ENCODE measurements around the gene C1QTNF1.
"Not testable (repeated sequence)": the region's sequence is repeated elsewhere in the genome, so short reads cannot be mapped to it uniquely, and the experiment has no call there.

C1QTNF1 gene

GRCh38 chr17:79026376-79027273, 2.7 kb downstream of the C1QTNF1 start:
- DNase-seq = no peak

GRCh38 chr17:79027274-79027924, 3.4 kb downstream of the C1QTNF1 start:
- no peak for DNase-seq

GRCh38 chr17:79027925-79028491, 4.0 kb downstream of the C1QTNF1 start:
- no peak for DNase-seq

- DNase-seq = no peak
Measured at GRCh38 chr17:79028496-79029326, 4.7 kb downstream of the C1QTNF1 start.

GRCh38 chr17:79029327-79030009, 5.5 kb downstream of the C1QTNF1 start:
- DNase-seq = no peak

GRCh38 chr17:79030636-79031035, 6.7 kb downstream of the C1QTNF1 start:
- not testable (repeated sequence) for DNase-seq

GRCh38 chr17:79031996-79032875, 8.3 kb downstream of the C1QTNF1 start:
- DNase-seq = no peak

- DNase-seq = no peak
Measured at GRCh38 chr17:79033046-79033616, 9.2 kb downstream of the C1QTNF1 start.

- DNase-seq = no peak
Measured at GRCh38 chr17:79033741-79034501, 10.0 kb downstream of the C1QTNF1 start.

GRCh38 chr17:79034931-79035485, 11.0 kb downstream of the C1QTNF1 start:
- no peak for DNase-seq

- DNase-seq = no peak
Measured at GRCh38 chr17:79035686-79036085, 11.7 kb downstream of the C1QTNF1 start.

- no peak for DNase-seq
Measured at GRCh38 chr17:79036181-79036580, 12.2 kb downstream of the C1QTNF1 start.

- no peak for DNase-seq
Measured at GRCh38 chr17:79036596-79036995, 12.6 kb downstream of the C1QTNF1 start.

GRCh38 chr17:79038545-79039135, 14.7 kb downstream of the C1QTNF1 start:
- DNase-seq = no peak

- no peak for DNase-seq
Measured at GRCh38 chr17:79039171-79039570, 15.2 kb downstream of the C1QTNF1 start.

- DNase-seq = no peak
Measured at GRCh38 chr17:79039886-79040285, 15.9 kb downstream of the C1QTNF1 start.

- no peak for DNase-seq
Measured at GRCh38 chr17:79041041-79041570, 17.1 kb downstream of the C1QTNF1 start.

GRCh38 chr17:79041723-79042420, 17.9 kb downstream of the C1QTNF1 start:
- DNase-seq = no peak
